ENCODE results near the gene CAD.

- TF ChIP-seq CTCF (IDR thresholded peaks at IDR 0.05; ENCODE audit: insufficient read depth, low read depth, low read length) = no peak
- TF ChIP-seq EZH2 (IDR thresholded peaks at IDR 0.05; ENCODE audit: insufficient read depth, low read length) = no peak
Measured at GRCh38 chr2:27247893-27248292, 30.7 kb downstream of the CAD start.

Data from astrocyte (in vitro differentiated cells and primary cell).